HEK293 (cell line): ENCODE results near the gene INO80.

Experiments
- OSR2 ChIP-seq: fragments of 450-650 bp; formaldehyde crosslinking; IDR thresholded peaks from 2 replicates; pipeline ENCODE4 v1.5.1; 2016; ENCODE audit warnings: missing biosample characterization, missing genetic modification characterization
- ZNF114 ChIP-seq: fragments of 450-650 bp; formaldehyde crosslinking; IDR thresholded peaks from 2 replicates; pipeline ENCODE4 v1.5.0; 2017; ENCODE audit warnings: missing biosample characterization, missing genetic modification characterization
- ZNF2 ChIP-seq: fragments of 450-650 bp; formaldehyde crosslinking; IDR thresholded peaks from 2 replicates; pipeline ENCODE4 v1.5.1; 2016; ENCODE audit warnings: missing biosample characterization, missing genetic modification characterization
- ZNF211 ChIP-seq: fragments of 450-650 bp; formaldehyde crosslinking; IDR thresholded peaks from 2 replicates; pipeline ENCODE4 v1.5.1; 2016; ENCODE audit warnings: low read depth, missing biosample characterization, missing genetic modification characterization
- ZNF24 ChIP-seq: fragments of 450-650 bp; formaldehyde crosslinking; IDR thresholded peaks from 2 replicates; pipeline ENCODE4 v1.5.1; 2016; ENCODE audit warnings: missing biosample characterization, missing genetic modification characterization
- ZNF274 ChIP-seq, 2 experiments: fragments of 200-500 bp in 1 of 2; fragments of 450-650 bp in 1 of 2; sonication (Bioruptor generic) in 1 of 2; formaldehyde crosslinking in 1 of 2; IDR thresholded peaks; 2 replicates each; pipeline versions ENCODE4 v1.5.1 to v1.6.1; 2014 to 2016; ENCODE audit warnings: borderline replicate concordance in 1 of 2, inconsistent platforms in 1 of 2, low read length in 1 of 2, missing biosample characterization in 1 of 2, missing genetic modification characterization in 1 of 2
- TF ChIP-seq, protein P1 (sequence below): sonication (generic); formaldehyde crosslinking; IDR thresholded peaks from 2 replicates; pipeline ENCODE4 v1.8.1; 2022; ENCODE audit warnings: mild to moderate bottlenecking, moderate library complexity, missing genetic modification reagents
- TF ChIP-seq, protein P2 (sequence below): fragments of 450-650 bp; formaldehyde crosslinking; IDR thresholded peaks from 2 replicates; pipeline ENCODE4 v1.5.1; 2016; ENCODE audit warnings: missing biosample characterization, missing genetic modification characterization
- TF ChIP-seq, protein P3 (sequence below): fragments of 450-650 bp; formaldehyde crosslinking; IDR thresholded peaks from 2 replicates; pipeline ENCODE4 v1.5.1; 2016; ENCODE audit warnings: missing biosample characterization, missing genetic modification characterization

DNA sequence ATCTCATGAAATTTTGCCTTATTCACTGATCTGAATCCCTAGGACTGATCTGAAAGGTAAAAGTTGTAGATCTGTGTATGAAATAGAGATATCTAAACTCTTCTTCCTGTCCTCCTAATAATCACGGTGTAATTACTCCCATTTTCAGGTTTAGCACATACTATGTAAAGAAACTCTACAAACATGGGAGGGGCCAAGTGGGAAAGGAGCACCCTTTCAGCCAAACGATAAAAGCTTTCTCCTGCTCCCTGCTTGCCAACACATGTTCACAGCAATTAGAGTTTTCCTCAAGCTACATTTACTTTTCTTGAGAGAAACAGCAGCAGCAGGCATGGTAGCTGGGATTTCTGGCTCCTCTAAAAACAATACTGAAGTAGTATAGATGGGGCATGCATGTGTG is 91.2 kb downstream of the INO80 start:
- TF ChIP-seq, protein P1, sequence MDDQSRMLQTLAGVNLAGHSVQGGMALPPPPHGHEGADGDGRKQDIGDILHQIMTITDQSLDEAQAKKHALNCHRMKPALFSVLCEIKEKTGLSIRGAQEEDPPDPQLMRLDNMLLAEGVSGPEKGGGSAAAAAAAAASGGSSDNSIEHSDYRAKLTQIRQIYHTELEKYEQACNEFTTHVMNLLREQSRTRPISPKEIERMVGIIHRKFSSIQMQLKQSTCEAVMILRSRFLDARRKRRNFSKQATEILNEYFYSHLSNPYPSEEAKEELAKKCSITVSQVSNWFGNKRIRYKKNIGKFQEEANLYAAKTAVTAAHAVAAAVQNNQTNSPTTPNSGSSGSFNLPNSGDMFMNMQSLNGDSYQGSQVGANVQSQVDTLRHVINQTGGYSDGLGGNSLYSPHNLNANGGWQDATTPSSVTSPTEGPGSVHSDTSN (CRISPR knock-in tag): no peak
- TF ChIP-seq OSR2 (tag by site-specific recombination) (no peak), ZNF211 (tag by site-specific recombination) (no peak), ZNF274 (IDR thresholded peaks at IDR 0.05; ENCODE audit: low read length) (no peak), ZNF274 (tag by site-specific recombination; IDR thresholded peaks at IDR 0.05; ENCODE audit: borderline replicate concordance) (no peak), ZNF114 (tag by site-specific recombination) (no peak), ZNF24 (tag by site-specific recombination) (no peak), ZNF2 (no peak)
- TF ChIP-seq, protein P2, sequence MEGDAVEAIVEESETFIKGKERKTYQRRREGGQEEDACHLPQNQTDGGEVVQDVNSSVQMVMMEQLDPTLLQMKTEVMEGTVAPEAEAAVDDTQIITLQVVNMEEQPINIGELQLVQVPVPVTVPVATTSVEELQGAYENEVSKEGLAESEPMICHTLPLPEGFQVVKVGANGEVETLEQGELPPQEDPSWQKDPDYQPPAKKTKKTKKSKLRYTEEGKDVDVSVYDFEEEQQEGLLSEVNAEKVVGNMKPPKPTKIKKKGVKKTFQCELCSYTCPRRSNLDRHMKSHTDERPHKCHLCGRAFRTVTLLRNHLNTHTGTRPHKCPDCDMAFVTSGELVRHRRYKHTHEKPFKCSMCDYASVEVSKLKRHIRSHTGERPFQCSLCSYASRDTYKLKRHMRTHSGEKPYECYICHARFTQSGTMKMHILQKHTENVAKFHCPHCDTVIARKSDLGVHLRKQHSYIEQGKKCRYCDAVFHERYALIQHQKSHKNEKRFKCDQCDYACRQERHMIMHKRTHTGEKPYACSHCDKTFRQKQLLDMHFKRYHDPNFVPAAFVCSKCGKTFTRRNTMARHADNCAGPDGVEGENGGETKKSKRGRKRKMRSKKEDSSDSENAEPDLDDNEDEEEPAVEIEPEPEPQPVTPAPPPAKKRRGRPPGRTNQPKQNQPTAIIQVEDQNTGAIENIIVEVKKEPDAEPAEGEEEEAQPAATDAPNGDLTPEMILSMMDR (tag by site-specific recombination): no peak
- TF ChIP-seq, protein P3, sequence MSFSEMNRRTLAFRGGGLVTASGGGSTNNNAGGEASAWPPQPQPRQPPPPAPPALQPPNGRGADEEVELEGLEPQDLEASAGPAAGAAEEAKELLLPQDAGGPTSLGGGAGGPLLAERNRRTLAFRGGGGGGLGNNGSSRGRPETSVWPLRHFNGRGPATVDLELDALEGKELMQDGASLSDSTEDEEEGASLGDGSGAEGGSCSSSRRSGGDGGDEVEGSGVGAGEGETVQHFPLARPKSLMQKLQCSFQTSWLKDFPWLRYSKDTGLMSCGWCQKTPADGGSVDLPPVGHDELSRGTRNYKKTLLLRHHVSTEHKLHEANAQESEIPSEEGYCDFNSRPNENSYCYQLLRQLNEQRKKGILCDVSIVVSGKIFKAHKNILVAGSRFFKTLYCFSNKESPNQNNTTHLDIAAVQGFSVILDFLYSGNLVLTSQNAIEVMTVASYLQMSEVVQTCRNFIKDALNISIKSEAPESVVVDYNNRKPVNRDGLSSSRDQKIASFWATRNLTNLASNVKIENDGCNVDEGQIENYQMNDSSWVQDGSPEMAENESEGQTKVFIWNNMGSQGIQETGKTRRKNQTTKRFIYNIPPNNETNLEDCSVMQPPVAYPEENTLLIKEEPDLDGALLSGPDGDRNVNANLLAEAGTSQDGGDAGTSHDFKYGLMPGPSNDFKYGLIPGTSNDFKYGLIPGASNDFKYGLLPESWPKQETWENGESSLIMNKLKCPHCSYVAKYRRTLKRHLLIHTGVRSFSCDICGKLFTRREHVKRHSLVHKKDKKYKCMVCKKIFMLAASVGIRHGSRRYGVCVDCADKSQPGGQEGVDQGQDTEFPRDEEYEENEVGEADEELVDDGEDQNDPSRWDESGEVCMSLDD: no peak
